CD4-positive, alpha-beta T cell (primary cell): ENCODE data around the gene ANKFN1. TPM values are rescaled to one million over a fixed set of nuclear protein-coding genes. Genes with fewer than 3 reads are reported as not detected.

Source experiments
- ATAC-seq: fragments of 200-7000 bp; cut with Tn5 transposase; one replicate; pipeline ENCODE4 v1.10.0; 2022; ENCODE audit warnings: mild to moderate bottlenecking; ENCODE audit not compliant: poor library complexity
- CTCF ChIA-PET: fragments of 350-600 bp; sonication (Branson Sonifier 250); formaldehyde crosslinking; loops from one replicate; lab custom pipeline; 2021; ENCODE audit warnings: antibody characterized with exemption, inconsistent platforms; lab: Charles Lee
- POLR2A ChIA-PET: fragments of 350-600 bp; sonication (Branson Sonifier 250); formaldehyde crosslinking; loops from one replicate; lab custom pipeline; 2021; ENCODE audit warnings: antibody characterized with exemption, inconsistent platforms; lab: Charles Lee
- DNase-seq, 14 experiments: peaks; one replicate each; pipeline ENCODE4 v3.0.0-alpha.2; 2013 to 2020; ENCODE audit warnings: mixed read lengths in 2 of 14
- H3K27ac ChIP-seq, 2 donors: one replicate each; pipeline versions ENCODE4 v1.5.1 to v1.7.0; 2013; ENCODE audit warnings: low read length in 2 of 2, low read depth in 1 of 2, mild to moderate bottlenecking in 1 of 2
- H3K27me3 ChIP-seq, 2 experiments: 1 replicate in 1 of 2; 2 replicates in 1 of 2; pipeline versions ENCODE4 v1.6.1 to v1.7.0; 2013; ENCODE audit warnings: low read length in 2 of 2, control low read depth in 1 of 2, mild to moderate bottlenecking in 1 of 2, moderate library complexity in 1 of 2; ENCODE audit not compliant: insufficient read depth in 2 of 2, control insufficient read depth in 1 of 2
- H3K36me3 ChIP-seq: one replicate; pipeline ENCODE4 v1.6.1; 2013; ENCODE audit warnings: low read length, control low read depth; ENCODE audit not compliant: insufficient read depth
- H3K4me1 ChIP-seq: one replicate; pipeline ENCODE4 v1.6.1; 2013; ENCODE audit warnings: low read length, control low read depth; ENCODE audit not compliant: insufficient read depth
- H3K4me3 ChIP-seq: one replicate; pipeline ENCODE4 v1.5.1; 2013; ENCODE audit warnings: mild to moderate bottlenecking, low read length, moderate library complexity
- H3K9me3 ChIP-seq, 2 experiments: 1 replicate in 1 of 2; 2 replicates in 1 of 2; pipeline versions ENCODE4 v1.6.1 to v1.7.0; 2013; ENCODE audit warnings: low read length in 2 of 2, mild to moderate bottlenecking in 2 of 2, control low read depth in 1 of 2, moderate library complexity in 1 of 2; ENCODE audit not compliant: control insufficient read depth in 1 of 2, insufficient read depth in 1 of 2
- H3K27ac Mint-ChIP-seq: one replicate; pipeline ENCODE4 v1.8.0; 2020; ENCODE audit warnings: mixed read lengths
- H3K27me3 Mint-ChIP-seq: one replicate; pipeline ENCODE4 v1.8.0; 2021; ENCODE audit warnings: mixed read lengths
- H3K36me3 Mint-ChIP-seq: one replicate; pipeline ENCODE4 v1.8.0; 2021; ENCODE audit warnings: low read depth, mixed read lengths
- H3K4me1 Mint-ChIP-seq: one replicate; pipeline ENCODE4 v1.8.0; 2021; ENCODE audit warnings: low read depth, mixed read lengths
- H3K4me3 Mint-ChIP-seq: one replicate; pipeline ENCODE4 v1.8.0; 2020; ENCODE audit warnings: mild to moderate bottlenecking, mixed read lengths
- H3K9me3 Mint-ChIP-seq: one replicate; pipeline ENCODE4 v1.8.0; 2020; ENCODE audit warnings: mixed read lengths
- CTCF ChIP-seq: fragments of 200-600 bp; IDR thresholded peaks from one replicate; pipeline ENCODE4 v1.8.0; 2022; ENCODE audit warnings: antibody characterized with exemption, mild to moderate bottlenecking
- intact Hi-C, 2 experiments: fragments of 100-400 bp; cut with DNase I in 1 of 2; cut with micrococcal nuclease in 1 of 2; formaldehyde crosslinking; loops; one replicate each; pipeline versions ENCODE4 v1.15.1 to v1.9.0; 2023 to 2025; cut with DNase I, micrococcal nuclease
- total RNA-seq, 174 experiments: library from RNA in 2 of 174; stranded (reverse) in 2 of 174; gene quantifications; one replicate each; pipeline ENCODE4 v1.2.3 and lab custom pipeline; 2021 to 2026

The ANKFN1 gene
- total RNA-seq, 2 experiments from 2014 or later: not detected

DNA sequence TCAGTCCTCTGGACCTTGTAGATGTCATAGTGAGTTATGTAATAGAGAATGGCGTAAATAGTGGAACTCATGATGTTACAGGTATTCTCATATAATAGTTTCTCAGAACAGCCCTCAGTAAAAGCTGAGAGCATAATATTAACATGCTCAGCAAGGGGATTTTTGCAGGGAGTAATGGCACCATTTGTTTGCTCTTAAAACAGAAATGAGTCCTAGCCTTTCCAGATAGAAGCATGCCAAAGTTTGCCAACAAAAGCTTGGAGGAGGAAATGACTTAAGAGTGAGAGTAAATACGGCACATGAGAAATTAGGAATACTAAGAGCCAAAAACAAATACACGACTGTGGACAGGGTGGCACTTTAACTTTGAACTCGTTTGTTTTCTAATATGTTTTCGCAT, 198.4 kb downstream of the ANKFN1 start:
- H3K4me1 ChIP-seq: no peaks in the 10 kb centered on the region
- Mint-ChIP-seq H3K4me1 (no peaks in the 10 kb centered on the region), H3K27ac (no peak overlapping the region), H3K4me3 (no peak overlapping the region), H3K9me3 (no peaks in the 10 kb centered on the region), H3K36me3 (no peaks in the 10 kb centered on the region), H3K27me3 (peaks cover 14% of the 10 kb centered on the region)
- no peak overlapping the region for H3K27ac ChIP-seq
- DNase-seq: no peak
- H3K27me3 ChIP-seq: peaks cover 0 to 4% of the 10 kb centered on the region in 2 experiments
- no peak overlapping the region for H3K4me3 ChIP-seq
- no peak for TF ChIP-seq CTCF
- H3K36me3 ChIP-seq: no peaks in the 10 kb centered on the region
- intact Hi-C loops: no loop called here
- ChIA-PET POLR2A (no interaction called here), CTCF (interaction anchor here (1.0 kb wide), 1 partner anchor 18 kb away, joined by 3 read pairs; no protein-coding TSS in a partner anchor)
- no peaks in the 10 kb centered on the region for H3K9me3 ChIP-seq
- ATAC-seq: no peak

- Mint-ChIP-seq H3K4me3 (no peak overlapping the region), H3K36me3 (no peaks in the 10 kb centered on the region), H3K9me3 (no peaks in the 10 kb centered on the region), H3K27ac (no peak overlapping the region), H3K27me3 (peaks cover 14% of the 10 kb centered on the region), H3K4me1 (no peaks in the 10 kb centered on the region)
- ChIA-PET CTCF (no interaction called here), POLR2A (no interaction called here)
- Histone ChIP-seq H3K4me1 (no peaks in the 10 kb centered on the region), H3K36me3 (no peaks in the 10 kb centered on the region), H3K4me3 (no peak overlapping the region), H3K9me3 (no peaks in the 10 kb centered on the region), H3K27ac (no peak overlapping the region), H3K27me3 (no peaks in the 10 kb centered on the region)
- no peak for TF ChIP-seq CTCF
- intact Hi-C loops: no loop called here
- DNase-seq (no peak), ATAC-seq (no peak)
These were observed 205.4 kb downstream of the ANKFN1 start for GRCh38 chr17:56358651-56359050.

- H3K9me3 Mint-ChIP-seq: no peaks in the 10 kb centered on the region
- no peak overlapping the region for H3K27ac Mint-ChIP-seq
- H3K27me3 Mint-ChIP-seq: peaks cover 14% of the 10 kb centered on the region
- no peak overlapping the region for H3K4me3 ChIP-seq
- intact Hi-C loops: no loop called here
- ATAC-seq (no peak), DNase-seq (no peak)
- H3K4me1 Mint-ChIP-seq: no peaks in the 10 kb centered on the region
- no peaks in the 10 kb centered on the region for H3K4me1 ChIP-seq
- no peaks in the 10 kb centered on the region for H3K36me3 ChIP-seq
- no peak for TF ChIP-seq CTCF
- no peaks in the 10 kb centered on the region for H3K27me3 ChIP-seq
- ChIA-PET CTCF (no interaction called here), POLR2A (no interaction called here)
- no peaks in the 10 kb centered on the region for H3K36me3 Mint-ChIP-seq
- H3K9me3 ChIP-seq: no peaks in the 10 kb centered on the region
- no peak overlapping the region for H3K4me3 Mint-ChIP-seq
- H3K27ac ChIP-seq: no peak overlapping the region
These were observed 206.2 kb downstream of the ANKFN1 start for GRCh38 chr17:56359518-56359917.
